COR-L47 (cell line): Measurements from ENCODE around the gene PHF2.

Source experiments
- DNase-seq: peaks from one replicate; lab custom pipeline; 2025; lab: John Stamatoyannopoulos, UW

Gene PHF2

DNA sequence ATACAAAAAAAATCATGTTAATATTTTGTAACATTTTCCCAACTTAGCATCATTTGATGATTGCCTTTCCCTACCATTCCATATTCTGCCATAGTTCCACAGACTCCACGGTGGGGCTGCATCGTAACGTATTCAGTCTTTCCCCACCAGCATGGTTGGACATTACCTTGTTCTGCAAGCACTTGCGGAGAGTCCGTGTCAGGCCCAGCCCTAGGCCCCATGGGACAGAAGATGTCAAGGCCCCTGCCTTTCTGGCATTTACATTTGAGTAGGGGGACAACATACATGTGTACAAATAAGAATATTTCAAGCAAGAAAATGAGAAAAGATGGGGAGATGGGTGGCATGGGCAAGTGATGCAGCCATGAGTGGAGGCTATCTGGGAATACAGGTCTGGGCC, 8.2 kb upstream of the PHF2 start:
- DNase-seq = no peak

DNA sequence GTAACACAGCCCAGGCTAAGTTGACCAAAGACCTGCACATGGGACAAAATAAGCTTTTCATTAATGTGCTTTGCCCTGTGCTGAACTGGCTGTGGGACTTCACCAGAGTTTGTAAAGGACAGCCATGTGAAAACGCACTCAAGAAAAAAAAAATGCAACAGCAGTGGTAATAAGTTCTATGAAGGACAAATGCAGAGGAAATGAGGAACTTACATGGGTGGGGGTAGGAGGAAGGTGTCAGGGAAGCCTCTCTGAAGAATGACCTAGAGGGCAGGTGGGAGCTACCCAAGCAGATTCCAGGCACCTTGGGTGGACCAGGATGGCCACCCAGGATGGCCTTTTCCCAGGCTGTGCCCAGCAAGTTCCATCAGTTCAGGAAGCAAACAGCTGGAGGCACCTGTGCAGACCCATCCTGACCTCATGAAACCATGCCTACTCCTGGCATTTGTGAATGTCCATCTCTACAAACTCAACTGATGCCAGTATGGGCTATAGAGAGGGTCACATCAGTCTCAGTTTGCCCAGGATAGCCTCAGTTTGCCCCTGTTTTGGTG, 6.7 kb upstream of the PHF2 start:
- DNase-seq = no peak

DNA sequence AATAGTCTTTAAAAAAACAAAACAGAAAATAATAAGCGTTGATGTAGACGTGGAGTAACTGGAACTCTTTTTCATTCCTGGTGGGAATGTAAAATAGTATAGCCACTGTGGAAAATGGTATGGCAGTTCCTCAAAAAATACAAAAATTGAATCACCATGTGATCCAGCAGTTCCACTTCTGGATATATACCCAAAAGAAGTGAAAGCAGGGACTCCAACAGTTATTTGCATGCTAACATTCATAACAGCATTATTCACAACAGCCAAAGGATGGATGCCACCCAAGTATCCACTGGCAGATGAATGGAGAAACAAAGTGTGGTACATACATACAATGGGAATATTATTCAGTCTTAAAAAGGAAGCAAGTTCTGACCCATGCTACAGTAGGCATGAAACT, 4.2 kb upstream of the PHF2 start:
- DNase-seq = no peak

DNA sequence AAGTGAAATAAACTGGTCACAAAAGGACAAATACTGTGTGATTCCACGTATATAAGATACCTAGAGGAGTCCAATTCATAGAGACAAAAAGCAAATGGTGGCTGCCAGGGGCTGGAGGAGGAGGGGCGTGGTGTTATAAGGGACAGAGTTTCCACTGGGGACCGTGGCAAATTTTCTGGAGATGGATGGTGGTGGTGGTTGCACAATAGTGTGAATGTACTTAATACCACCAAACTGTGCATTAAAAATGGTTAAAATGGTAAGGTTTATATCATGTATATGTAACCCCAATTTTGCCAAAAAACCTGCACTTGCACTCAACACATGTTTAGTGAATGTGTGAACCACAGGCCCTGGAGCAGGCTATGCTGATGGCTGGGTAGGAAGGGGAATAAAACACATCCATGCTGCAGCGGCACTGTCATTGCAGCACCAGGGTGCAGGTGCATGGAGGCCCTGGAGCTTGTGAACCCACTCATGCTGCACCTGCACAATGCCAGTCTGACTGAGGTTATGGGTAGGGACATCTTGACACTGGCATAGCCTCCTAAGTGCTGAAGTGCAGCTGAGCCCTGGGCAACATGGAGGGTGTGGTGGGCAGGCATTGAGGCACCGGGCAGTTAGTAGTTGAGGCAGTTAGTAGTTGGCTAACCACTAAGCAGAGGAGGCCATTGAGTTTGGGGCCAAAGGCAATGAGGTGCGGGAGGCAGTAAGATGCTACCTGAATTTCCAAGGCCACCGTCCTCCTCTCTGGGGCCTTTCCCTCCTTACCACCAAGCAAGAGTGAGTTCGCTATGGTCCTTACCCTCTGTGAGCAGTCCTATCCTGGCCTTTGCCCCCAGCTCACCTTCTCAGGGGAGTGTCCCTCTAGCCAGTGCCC, 3.5 kb upstream of the PHF2 start:
- DNase-seq = no peak

DNA sequence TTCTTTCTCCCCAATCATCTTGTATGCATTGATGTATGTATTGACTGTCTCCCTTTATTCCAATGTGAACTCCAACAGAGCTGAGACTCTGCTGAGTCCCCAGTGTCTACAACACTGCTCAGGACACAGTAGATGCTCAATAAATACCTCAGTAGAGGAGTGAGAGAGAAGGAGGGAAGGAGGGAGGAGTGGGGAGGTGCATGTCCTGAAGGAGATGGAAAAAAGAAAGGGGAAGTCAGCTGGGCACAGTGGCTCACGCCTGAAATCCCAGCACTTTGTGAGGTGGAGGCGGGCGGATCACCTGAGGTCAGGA, 2.9 kb upstream of the PHF2 start:
- DNase-seq = no peak

DNA sequence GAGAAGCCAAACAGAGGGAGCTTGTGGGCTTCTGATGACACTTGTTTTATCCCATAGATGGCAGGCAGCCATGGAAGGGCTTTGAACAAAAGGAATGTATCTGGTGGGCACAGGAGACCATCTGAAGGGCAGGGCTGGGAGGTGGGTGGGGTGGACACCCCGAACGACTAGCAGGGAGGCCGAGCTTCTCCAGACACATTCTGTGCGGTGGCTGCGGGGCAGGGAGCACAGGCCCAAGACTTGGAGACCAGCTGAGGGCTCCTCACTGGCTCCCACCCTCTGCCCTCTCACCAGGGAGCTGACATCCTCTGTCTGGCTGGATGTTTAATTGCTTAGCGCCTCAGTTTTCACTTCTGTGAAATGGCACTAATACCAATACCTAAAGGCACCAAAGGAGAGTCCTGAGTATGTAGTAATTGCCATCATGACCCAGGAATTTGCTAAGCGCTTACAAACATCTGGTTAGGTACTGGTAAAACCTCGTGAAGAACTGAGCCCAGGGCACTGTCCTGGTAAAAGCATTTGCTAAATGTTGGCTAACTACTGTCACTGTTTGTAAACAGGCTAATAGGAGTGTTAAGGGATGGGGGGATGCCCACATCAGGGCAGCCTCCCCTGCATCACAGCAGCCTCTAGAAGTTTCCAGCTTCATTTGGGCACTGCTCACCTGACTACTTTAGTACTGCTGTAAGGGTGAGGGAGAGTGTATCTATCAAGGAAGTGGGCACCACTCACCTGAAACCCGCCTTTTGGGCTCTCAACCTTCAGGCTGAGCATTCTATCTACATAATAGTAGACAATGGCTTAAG, 2.1 kb upstream of the PHF2 start:
- DNase-seq = no peak

DNA sequence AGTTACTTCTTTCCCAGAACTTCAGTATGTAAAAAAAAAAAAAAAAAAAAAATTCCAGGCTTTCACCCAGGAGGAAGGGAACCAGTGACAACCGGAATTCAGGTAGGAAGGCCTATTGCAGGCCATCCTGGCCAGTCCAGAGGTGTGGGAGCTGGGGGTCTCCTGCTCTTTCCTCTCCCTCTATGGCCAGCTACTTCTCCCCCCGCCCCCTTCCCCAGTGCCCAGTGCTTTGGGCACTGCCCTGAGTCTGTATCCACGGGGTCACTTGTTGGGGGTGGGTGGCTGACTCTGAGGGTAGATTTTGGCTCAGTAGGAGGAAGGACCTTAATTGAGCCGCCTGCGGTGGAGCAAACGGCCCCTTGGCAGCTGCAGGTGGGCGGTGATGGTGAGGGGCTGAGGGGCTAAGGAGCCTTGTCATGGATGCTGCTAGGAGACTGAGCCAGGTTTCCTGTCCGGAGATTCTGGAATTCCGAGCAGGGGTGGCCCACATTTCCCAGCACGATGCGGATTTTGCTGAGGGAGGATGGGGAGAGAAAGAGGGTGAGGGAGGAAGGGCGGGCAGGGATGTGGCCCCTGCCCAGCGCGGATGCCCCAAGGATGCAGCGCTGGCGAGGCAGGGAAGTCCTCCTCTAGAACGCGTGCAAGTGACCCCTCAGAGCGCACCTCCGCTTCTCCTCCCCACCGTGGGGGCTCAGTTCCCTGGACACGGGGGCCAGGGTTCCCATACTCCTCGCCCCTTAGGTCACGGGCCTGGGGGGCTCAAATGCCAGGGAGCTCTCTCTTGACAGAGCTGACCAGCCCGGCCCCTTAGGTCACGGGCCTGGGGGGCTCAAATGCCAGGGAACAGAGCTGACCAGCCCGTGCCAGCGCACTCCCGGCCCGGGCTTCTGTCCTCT, 1.2 kb upstream of the PHF2 start:
- DNase-seq = no peak

DNA sequence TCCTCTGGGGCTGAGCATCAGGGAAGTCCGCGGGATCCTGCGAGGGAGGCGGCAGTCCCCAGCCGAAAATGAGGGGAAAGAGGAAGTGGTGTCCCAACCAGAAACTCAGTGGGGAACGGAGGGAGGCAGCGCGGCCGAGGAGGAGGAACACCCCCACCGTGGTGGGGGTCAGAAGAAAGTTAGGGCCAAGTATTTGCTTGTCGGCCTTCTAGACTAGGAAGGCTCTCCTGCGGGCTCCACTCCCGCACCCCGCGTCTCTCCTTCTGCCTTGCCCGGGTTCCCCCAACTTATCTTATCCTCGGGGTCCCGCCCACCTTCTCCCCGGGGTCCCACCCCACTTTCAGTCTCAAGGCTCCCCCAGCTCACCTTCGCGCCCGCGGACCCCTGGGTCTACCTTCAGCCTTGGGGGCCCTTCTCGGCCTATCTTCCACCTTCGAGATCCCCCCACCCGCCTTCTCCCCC, 557 bp upstream of the PHF2 start:
- no peak for DNase-seq

DNA sequence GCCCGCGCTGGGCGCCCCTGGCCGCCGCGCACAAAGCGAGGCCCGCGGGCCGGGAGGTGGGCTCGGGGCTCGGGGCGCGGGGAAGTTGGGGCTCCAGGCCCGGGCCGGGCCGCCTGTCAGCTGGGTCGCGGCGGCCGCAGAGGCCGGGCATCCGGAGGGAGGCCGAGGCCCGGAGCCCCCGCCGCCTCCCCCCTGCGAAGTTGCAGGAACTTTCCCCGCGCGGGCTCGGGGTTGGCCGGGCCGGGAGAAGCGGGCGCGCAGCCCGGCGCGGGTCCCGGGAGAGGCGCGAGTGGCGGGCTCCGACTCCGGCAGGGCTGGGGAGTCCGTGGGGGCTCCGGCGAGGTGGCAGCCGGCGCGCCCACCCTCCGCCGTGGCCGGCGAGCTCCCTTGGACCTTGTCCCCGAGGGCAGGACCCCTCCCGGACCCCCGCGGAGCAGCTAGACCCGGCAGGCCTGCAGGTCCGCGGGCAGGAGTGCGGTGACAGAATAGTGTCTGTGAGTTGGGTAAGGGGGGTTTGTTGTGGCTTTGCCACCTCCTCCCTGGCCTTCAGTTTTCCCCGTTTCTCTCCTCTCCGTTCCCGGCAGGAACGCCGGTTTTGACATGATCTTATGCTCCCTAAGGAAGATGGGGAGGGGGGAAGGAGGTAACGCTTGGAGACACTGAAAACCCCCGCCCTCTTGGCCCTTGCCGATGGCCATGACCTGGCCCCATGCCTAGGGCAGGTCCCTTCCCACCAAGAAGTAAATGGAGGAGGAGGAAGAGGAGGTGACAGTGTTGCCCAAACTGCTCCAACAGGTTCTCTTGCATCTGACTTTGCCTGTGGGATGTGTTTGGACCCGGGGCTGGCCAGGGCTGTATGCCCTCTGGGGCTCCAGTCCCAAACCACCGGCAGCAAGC, 942 bp downstream of the PHF2 start:
- DNase-seq = no peak

DNA sequence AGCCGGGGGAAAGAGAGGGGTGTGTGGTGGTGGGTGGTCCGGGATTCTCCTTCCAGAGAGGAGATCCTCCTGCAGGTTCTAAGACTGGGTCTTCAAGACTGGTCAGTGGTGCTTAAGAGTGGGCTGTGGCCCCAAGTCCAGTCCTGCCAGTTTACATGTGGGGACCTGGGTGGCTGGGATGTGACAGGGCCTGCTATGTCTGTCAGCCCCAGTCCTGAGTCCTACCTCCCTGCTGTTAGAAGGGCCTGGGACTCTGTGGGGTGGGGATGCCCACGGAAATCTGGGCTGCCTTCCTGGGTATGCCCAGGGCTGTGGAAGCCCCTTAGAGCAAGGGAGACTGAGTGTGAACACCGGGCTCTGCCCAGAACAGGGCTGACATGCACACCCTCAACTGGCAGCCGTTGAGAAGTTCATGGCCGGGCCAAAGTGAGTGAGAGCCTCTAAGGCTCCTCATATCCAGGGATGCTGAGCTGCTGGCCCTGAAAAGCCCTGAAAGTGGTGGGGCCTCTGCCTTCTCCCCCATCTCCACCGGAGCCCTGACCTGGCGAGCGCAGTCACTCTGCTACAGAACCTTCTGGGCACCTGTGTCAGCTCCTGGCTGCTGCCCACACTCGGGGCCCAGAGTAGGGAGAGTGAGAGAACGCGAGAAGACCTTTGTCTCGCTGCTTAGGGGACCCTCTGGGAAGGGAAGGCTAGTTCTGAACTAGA, 1.7 kb downstream of the PHF2 start:
- no peak for DNase-seq

DNA sequence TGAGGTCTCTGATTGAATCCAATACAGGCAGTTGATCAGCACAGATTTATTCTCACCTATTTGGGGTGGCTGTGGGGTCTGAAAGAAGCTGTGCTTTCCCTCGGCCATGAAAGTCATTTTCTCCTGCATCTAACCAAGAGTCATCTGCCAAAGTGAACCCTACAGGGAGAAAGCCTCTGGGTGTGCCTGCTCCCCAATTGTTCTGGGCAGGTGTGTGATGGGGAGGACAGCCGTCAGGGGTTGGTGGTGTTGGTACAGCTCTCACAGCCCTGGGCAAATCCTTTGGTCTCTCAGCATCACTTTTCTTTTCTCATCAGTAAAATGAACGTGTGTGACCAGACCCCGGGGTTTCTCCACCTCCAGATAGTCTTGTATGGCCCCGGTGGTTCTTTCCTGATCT, 2.5 kb downstream of the PHF2 start:
- no peak for DNase-seq

DNA sequence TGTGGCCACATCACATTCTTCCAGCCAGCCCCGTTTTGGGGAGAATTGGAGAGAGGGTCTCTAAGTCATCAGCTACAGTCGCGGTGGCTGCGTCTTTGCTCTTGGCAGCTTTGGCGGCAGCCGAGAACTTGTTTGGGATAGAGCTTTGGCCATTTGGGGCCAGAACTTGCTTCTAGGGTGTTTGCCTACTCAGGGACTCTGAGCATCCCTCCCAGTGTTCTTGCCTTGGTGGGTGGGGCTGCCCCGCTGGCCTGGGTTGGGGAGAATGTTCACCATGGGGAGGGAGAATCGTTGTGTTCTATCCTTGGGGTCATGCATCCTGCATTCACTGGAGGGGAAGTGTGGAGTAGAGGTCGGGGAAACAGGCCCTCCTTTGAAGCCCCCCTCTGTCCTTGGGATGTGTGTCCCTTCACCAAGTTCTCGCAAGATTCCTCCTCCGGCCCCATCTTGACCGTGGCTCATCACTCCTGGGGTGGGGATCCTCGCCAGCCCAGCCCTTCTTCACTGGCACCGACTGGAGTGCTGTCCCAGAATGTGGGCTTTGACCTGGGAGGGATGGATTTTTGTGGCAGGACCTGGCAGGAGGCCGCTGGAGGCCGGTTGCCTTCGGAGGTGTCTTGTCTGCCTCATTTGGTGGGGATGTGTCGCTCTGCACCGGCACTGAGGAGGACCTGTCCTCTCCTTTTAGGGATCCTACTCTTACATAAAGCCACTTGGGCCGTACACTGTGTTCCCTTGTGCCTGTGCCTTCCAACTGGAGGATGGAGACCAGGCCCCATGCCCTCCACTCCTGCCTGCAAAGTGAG, 3.5 kb downstream of the PHF2 start:
- no peak for DNase-seq

DNA sequence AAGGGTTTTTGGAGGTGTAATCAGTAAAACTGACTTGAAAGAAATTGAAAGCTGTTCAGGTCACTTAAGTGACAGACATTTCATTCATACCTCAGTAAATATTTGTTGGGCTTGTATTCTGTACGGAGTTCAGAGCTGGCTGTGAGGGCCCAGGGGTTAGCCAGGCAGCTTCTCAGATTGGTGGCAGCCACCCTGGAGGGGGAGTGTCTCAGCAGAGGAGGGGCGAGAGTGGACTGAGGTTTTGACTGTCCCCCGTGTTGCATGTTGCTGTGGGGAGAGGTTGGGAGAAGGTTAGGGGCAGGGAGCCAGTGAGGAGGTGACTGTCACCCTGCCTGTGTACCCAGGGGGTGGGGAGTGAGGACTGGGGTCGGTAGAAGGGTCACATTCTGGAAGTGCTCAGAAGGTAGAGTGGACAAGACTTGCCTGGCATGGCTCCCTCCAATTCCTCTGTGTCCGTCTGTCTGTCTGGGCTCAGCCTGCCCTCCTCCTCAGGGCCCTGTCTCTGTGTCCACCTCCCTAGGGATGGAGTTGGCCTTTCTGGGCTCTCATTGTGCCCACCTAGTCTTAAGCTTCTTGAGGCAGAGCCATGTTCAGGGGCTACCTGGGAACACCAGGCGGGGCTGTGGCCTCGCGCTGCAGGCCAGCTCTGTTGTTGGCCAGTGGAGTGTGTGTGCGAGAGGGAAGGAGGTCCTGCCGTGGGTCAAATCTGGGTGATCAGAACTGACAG, 4.4 kb downstream of the PHF2 start:
- no peak for DNase-seq

DNA sequence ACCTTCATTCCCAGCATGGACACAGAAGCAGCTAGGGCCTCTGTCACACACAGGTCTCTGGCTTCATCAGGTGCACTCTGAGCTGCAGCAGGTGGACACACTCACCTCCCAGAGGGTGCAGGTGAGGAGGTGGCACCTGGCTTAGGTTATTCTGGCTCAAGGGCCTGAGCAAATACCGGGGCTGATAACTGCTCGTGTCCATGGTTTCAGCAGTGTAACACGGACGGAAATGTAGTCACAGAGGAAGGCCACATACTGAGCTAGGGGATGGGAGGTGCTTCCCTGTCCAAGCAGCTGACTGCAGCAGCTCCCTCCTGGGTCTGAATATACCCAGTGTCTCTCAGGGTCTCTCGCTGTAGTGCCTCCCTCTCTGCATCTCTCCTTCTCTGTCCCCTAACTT, 5.7 kb downstream of the PHF2 start:
- peak; percentile 87 for DNase-seq

DNA sequence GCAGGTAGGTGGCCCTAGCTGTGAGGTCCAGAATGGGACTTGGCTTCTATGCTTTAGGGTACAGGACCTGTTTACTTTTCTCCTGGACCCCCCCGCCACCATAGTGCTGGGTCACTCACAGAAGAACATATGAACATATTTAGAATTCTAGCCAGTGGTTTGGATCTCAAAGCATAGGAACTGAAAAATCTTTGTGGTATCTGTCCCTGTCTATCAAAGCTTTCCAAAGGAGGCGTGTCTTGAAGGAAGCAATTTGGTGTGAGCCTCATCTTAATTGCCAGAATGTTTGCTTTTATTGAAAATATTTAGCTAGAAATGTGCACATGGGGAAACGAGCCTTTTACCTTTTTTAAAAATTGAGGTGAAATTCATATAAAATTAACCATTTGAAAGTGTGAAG, 6.2 kb downstream of the PHF2 start:
- no peak for DNase-seq

DNA sequence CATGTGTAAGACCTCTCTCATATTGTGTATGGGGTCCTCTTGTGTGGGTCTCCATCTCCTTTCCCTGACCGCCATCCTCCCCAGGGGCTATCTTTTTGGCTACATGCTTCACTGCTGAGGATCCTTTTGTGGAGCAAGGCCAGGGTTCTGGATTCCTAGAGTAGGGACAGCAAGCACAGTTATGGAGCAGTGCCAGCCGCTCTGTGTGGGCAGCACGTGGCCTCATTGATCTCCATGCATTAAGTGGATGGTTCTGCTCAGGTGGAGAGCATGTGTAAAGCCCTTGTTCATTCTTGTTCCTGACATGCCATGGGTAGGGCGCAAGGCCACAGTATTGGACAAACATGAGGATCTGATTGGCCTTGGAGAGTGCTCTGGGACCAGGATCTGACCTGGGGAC, 8.9 kb downstream of the PHF2 start:
- DNase-seq = no peak

DNA sequence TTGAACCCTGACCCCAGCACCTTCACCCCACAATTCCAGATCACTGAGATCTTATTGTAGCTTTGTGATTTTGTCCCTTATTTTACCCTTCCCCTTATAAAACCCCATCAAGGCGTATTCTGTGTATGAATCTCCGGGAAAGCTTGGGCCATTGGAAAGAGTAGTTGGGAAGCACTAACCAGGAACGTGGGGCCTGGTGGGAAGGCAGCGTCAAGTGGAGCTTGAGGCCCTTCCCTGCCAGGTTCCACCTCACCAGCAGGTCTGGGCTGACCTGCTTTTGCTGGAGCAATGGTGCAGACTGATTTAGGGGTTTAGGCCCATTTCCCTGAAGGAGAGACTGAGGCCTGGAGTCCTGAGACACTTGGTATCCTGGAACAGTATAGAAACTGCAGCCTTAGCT, 9.3 kb downstream of the PHF2 start:
- no peak for DNase-seq

DNA sequence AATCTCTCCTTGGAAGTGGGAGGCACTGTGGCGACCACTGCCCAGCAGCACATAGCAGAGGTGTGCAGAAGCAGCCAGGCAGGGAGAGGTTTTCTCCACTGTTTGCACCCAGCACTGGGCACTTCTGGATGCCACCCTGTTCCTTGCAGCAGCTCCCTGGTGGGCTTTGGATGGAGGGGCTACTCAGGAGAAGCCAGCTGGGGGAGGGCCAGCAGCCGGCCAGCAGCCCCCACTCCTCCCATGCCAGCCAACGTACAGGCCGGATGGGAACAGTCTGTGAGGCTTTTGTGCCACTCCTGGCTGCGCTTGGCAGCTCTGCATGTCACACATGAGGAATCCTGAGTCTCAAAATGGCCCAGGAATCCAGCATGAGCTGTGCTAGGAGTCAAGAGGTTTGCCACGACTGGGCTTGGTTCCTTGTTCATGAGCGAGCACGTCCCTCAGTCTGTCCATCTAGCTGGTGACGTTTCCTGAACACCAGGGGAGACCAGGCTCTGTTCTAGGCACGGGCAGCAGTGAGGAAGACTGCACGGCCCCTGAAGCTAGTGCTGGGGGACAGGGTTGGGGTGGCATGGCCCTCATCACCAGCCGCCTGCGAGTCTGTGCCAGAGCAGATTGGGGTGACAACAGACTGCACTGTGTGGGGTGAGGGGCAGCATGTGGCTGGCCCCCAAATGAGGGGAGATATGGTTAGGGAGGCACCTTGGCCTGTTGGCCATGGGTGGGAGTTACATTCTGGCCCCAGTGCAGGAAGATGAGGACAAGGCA, 10.1 kb downstream of the PHF2 start:
- no peak for DNase-seq
